WTC11 (cell line): ENCODE measurements around the gene IL10RA.

Experiments
- ELF4 ChIP-seq: sonication (generic); formaldehyde crosslinking; IDR thresholded peaks from 2 replicates; pipeline ENCODE4 v1.8.1; 2022; ENCODE audit warnings: low read depth, mild to moderate bottlenecking, moderate library complexity, missing genetic modification reagents
- FOXJ3 ChIP-seq: sonication (generic); formaldehyde crosslinking; IDR thresholded peaks from 2 replicates; pipeline ENCODE4 v1.9.0; 2021; ENCODE audit warnings: missing genetic modification reagents, mild to moderate bottlenecking, borderline replicate concordance
- FOXK1 ChIP-seq: sonication (generic); formaldehyde crosslinking; IDR thresholded peaks from 2 replicates; pipeline ENCODE4 v1.8.0; 2022; ENCODE audit warnings: mild to moderate bottlenecking, moderate library complexity, missing genetic modification reagents
- NR2C2 ChIP-seq: sonication (generic); formaldehyde crosslinking; IDR thresholded peaks from 2 replicates; pipeline ENCODE4 v1.8.0; 2022; ENCODE audit warnings: mild to moderate bottlenecking, missing genetic modification reagents
- SOX15 ChIP-seq: fragments of 250-450 bp; sonication (Bioruptor Pico); IDR thresholded peaks from 2 replicates; pipeline ENCODE4 v1.9.0; 2021; ENCODE audit warnings: mild to moderate bottlenecking
- TEAD1 ChIP-seq: sonication (generic); formaldehyde crosslinking; IDR thresholded peaks from 2 replicates; pipeline ENCODE4 v1.8.0; 2022; ENCODE audit warnings: mild to moderate bottlenecking, missing genetic modification reagents
- TP53 ChIP-seq: sonication (generic); formaldehyde crosslinking; IDR thresholded peaks from 2 replicates; pipeline ENCODE4 v1.8.1; 2023; ENCODE audit warnings: mild to moderate bottlenecking, missing genetic modification reagents
- ZNF121 ChIP-seq: sonication (generic); formaldehyde crosslinking; IDR thresholded peaks from 2 replicates; pipeline ENCODE4 v1.8.0; 2023; ENCODE audit warnings: missing genetic modification reagents
- TF ChIP-seq, protein P1 (sequence below): fragments of 200-600 bp; IDR thresholded peaks from 2 replicates; pipeline ENCODE4 v1.8.0; 2022; ENCODE audit warnings: antibody characterized with exemption
- TF ChIP-seq, protein P2 (sequence below): sonication (generic); formaldehyde crosslinking; IDR thresholded peaks from 2 replicates; pipeline ENCODE4 v1.8.0; 2022; ENCODE audit warnings: mild to moderate bottlenecking, missing genetic modification reagents
- TF ChIP-seq, protein P3 (sequence below): sonication (generic); formaldehyde crosslinking; IDR thresholded peaks from 2 replicates; pipeline ENCODE4 v1.8.0; 2022; ENCODE audit warnings: missing genetic modification reagents
- TF ChIP-seq, protein P4 (sequence below): sonication (generic); formaldehyde crosslinking; IDR thresholded peaks from 2 replicates; pipeline ENCODE4 v1.8.1; 2023; ENCODE audit warnings: mild to moderate bottlenecking, missing genetic modification reagents, moderate library complexity

DNA sequence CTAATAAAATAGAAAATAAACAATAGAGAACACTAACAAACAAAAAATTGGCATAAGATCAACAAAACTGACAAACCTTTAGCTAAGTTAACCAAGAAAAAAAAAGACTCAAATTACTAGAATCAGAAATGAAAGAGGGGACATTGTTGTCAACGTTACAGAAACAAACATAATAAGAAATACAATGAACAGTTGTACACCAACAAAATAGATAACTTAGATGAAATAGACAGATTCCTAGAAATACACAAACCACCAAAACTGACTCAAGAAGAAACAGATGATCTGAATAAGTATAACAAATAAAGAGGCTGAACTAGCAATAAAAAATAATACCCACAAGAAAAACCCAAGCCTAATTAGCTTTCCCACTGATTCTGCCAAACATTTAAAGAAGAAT, 55.9 kb downstream of the IL10RA start:
- TF ChIP-seq, protein P1, sequence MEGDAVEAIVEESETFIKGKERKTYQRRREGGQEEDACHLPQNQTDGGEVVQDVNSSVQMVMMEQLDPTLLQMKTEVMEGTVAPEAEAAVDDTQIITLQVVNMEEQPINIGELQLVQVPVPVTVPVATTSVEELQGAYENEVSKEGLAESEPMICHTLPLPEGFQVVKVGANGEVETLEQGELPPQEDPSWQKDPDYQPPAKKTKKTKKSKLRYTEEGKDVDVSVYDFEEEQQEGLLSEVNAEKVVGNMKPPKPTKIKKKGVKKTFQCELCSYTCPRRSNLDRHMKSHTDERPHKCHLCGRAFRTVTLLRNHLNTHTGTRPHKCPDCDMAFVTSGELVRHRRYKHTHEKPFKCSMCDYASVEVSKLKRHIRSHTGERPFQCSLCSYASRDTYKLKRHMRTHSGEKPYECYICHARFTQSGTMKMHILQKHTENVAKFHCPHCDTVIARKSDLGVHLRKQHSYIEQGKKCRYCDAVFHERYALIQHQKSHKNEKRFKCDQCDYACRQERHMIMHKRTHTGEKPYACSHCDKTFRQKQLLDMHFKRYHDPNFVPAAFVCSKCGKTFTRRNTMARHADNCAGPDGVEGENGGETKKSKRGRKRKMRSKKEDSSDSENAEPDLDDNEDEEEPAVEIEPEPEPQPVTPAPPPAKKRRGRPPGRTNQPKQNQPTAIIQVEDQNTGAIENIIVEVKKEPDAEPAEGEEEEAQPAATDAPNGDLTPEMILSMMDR = no peak
- TF ChIP-seq NR2C2 (CRISPR knock-in tag) (no peak), ELF4 (CRISPR knock-in tag) (no peak), TEAD1 (CRISPR knock-in tag) (no peak), FOXK1 (CRISPR knock-in tag) (no peak), FOXJ3 (CRISPR knock-in tag) (no peak), TP53 (CRISPR knock-in tag) (no peak), SOX15 (no peak), ZNF121 (CRISPR knock-in tag) (no peak)
- TF ChIP-seq, protein P2, sequence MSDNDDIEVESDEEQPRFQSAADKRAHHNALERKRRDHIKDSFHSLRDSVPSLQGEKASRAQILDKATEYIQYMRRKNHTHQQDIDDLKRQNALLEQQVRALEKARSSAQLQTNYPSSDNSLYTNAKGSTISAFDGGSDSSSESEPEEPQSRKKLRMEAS = no peak
- TF ChIP-seq, protein P3, sequence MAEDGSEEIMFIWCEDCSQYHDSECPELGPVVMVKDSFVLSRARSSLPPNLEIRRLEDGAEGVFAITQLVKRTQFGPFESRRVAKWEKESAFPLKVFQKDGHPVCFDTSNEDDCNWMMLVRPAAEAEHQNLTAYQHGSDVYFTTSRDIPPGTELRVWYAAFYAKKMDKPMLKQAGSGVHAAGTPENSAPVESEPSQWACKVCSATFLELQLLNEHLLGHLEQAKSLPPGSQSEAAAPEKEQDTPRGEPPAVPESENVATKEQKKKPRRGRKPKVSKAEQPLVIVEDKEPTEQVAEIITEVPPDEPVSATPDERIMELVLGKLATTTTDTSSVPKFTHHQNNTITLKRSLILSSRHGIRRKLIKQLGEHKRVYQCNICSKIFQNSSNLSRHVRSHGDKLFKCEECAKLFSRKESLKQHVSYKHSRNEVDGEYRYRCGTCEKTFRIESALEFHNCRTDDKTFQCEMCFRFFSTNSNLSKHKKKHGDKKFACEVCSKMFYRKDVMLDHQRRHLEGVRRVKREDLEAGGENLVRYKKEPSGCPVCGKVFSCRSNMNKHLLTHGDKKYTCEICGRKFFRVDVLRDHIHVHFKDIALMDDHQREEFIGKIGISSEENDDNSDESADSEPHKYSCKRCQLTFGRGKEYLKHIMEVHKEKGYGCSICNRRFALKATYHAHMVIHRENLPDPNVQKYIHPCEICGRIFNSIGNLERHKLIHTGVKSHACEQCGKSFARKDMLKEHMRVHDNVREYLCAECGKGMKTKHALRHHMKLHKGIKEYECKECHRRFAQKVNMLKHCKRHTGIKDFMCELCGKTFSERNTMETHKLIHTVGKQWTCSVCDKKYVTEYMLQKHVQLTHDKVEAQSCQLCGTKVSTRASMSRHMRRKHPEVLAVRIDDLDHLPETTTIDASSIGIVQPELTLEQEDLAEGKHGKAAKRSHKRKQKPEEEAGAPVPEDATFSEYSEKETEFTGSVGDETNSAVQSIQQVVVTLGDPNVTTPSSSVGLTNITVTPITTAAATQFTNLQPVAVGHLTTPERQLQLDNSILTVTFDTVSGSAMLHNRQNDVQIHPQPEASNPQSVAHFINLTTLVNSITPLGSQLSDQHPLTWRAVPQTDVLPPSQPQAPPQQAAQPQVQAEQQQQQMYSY (CRISPR knock-in tag) = no peak
- TF ChIP-seq, protein P4, sequence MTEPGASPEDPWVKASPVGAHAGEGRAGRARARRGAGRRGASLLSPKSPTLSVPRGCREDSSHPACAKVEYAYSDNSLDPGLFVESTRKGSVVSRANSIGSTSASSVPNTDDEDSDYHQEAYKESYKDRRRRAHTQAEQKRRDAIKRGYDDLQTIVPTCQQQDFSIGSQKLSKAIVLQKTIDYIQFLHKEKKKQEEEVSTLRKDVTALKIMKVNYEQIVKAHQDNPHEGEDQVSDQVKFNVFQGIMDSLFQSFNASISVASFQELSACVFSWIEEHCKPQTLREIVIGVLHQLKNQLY (CRISPR knock-in tag) = no peak
